SK-N-SH treated with all-trans-retinoic acid at 6 μM for 48 hours (cell line): ENCODE measurements around the gene CCDC40.

Experiments
- ATAC-seq: fragments of 200-7000 bp; cut with Tn5 transposase; 3 replicates; pipeline ENCODE4 v1.9.1; 2020; ENCODE audit warnings: mild to moderate bottlenecking, moderate library complexity
- ARNTL ChIP-seq: fragments of 450-650 bp; formaldehyde crosslinking; IDR thresholded peaks from 2 replicates; pipeline ENCODE4 v1.5.0; 2020; ENCODE audit warnings: low read depth, mild to moderate bottlenecking, moderate library complexity, borderline replicate concordance
- BACH2 ChIP-seq: fragments of 250-450 bp; sonication (Bioruptor Pico); IDR thresholded peaks from 2 replicates; pipeline ENCODE4 v1.9.0; 2021; ENCODE audit warnings: mild to moderate bottlenecking, borderline replicate concordance
- CSDC2 ChIP-seq: fragments of 250-450 bp; sonication (Bioruptor Pico); IDR thresholded peaks from 2 replicates; pipeline ENCODE4 v1.5.0; 2020; ENCODE audit warnings: mild to moderate bottlenecking, moderate library complexity
- CSRNP3 ChIP-seq: fragments of 250-450 bp; sonication (Bioruptor Pico); IDR thresholded peaks from 2 replicates; pipeline ENCODE4 v1.5.1; 2021; ENCODE audit warnings: mild to moderate bottlenecking, moderate library complexity
- GLIS3 ChIP-seq: fragments of 250-450 bp; sonication (Bioruptor Pico); IDR thresholded peaks from 2 replicates; pipeline ENCODE4 v1.5.0; 2020; ENCODE audit warnings: mild to moderate bottlenecking, moderate library complexity
- ISL1 ChIP-seq: fragments of 250-450 bp; sonication (Bioruptor Pico); IDR thresholded peaks from 2 replicates; pipeline ENCODE4 v2.1.2; 2022; ENCODE audit warnings: mild to moderate bottlenecking, moderate library complexity
- OSR1 ChIP-seq: fragments of 250-450 bp; sonication (Bioruptor Pico); IDR thresholded peaks from 2 replicates; pipeline ENCODE4 v1.8.0; 2022; ENCODE audit warnings: moderate library complexity, mild to moderate bottlenecking, inconsistent platforms
- PATZ1 ChIP-seq: fragments of 250-450 bp; sonication (Bioruptor Pico); IDR thresholded peaks from 2 replicates; pipeline ENCODE4 v1.8.0; 2020; ENCODE audit warnings: mild to moderate bottlenecking, moderate library complexity, borderline replicate concordance
- PPARA ChIP-seq: fragments of 250-450 bp; sonication (Bioruptor Pico); IDR thresholded peaks from 2 replicates; pipeline ENCODE4 v1.5.0; 2020; ENCODE audit warnings: mild to moderate bottlenecking, borderline replicate concordance
- TCF4 ChIP-seq: fragments of 250-450 bp; sonication (Bioruptor Pico); IDR thresholded peaks from 2 replicates; pipeline ENCODE4 v1.8.0; 2021; ENCODE audit warnings: mild to moderate bottlenecking, moderate library complexity, borderline replicate concordance
- TOX ChIP-seq: fragments of 250-450 bp; sonication (Bioruptor Pico); IDR thresholded peaks from 2 replicates; pipeline ENCODE4 v1.8.0; 2021; ENCODE audit warnings: mild to moderate bottlenecking, moderate library complexity, borderline replicate concordance
- TSHZ2 ChIP-seq: fragments of 250-450 bp; sonication (Bioruptor Pico); IDR thresholded peaks from 2 replicates; pipeline ENCODE4 v1.5.0; 2020; ENCODE audit warnings: mild to moderate bottlenecking, moderate library complexity
- ZC3H10 ChIP-seq: fragments of 250-450 bp; sonication (Bioruptor Pico); IDR thresholded peaks from 2 replicates; pipeline ENCODE4 v1.5.1; 2021; ENCODE audit warnings: mild to moderate bottlenecking, moderate library complexity
- ZFP3 ChIP-seq: fragments of 250-450 bp; sonication (Bioruptor Pico); IDR thresholded peaks from 2 replicates; pipeline ENCODE4 v1.5.0; 2020; ENCODE audit warnings: mild to moderate bottlenecking, moderate library complexity
- ZNF565 ChIP-seq: fragments of 450-650 bp; formaldehyde crosslinking; conservative IDR thresholded peaks from 2 replicates; pipeline ENCODE4 v1.5.0; 2020; ENCODE audit warnings: low read depth, mild to moderate bottlenecking, moderate library complexity
- ZNF8 ChIP-seq: fragments of 450-650 bp; formaldehyde crosslinking; IDR thresholded peaks from 2 replicates; pipeline ENCODE4 v1.5.0; 2020; ENCODE audit warnings: mild to moderate bottlenecking, moderate library complexity
- TF ChIP-seq, protein P1 (sequence below): fragments of 250-450 bp; sonication (Bioruptor Pico); IDR thresholded peaks from 2 replicates; pipeline ENCODE4 v1.5.1; 2020; ENCODE audit warnings: low read depth, mild to moderate bottlenecking, moderate library complexity
- TF ChIP-seq, protein P2 (sequence below): fragments of 250-450 bp; sonication (Bioruptor Pico); IDR thresholded peaks from 2 replicates; pipeline ENCODE4 v1.8.0; 2021; ENCODE audit warnings: low read depth, mild to moderate bottlenecking, moderate library complexity, borderline replicate concordance

The CCDC40 gene

DNA sequence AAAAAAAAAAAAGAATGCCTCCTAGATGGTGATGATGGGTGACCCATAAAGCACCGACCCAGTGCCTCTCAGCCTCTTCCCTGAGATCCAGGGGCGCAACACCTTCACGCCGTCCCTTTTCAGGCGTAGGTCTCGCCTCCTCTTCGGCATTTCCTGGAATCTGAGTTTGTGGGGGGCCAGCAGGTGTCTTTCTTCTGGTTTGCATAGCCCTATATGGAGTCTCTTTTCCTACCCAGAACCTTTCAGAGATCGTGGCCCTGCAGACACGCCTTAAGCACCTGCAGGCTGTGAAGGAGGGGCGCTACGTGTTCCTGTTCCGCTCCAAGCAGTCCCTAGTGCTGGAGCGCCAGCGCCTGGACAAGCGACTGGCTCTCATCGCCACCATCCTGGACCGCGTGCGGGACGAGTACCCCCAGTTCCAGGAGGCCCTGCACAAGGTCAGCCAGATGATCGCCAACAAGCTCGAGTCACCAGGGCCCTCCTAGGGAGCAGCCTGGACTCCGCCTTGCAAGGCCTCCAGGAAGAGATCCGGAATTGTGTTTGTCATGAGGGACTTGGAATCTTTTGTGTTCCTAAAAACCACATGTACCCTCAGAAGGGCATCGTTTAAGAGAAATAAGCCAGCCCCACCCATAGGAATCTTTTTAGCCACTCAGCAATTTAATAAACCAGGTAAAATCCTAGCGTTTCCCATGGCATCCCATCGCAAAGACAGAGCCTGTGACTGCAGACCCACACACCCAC lies 63.0 kb downstream of the CCDC40 start:
- no peak for ATAC-seq
- TF ChIP-seq TSHZ2 (CRISPR knock-in tag) (no peak), CSDC2 (no peak), GLIS3 (no peak), ZFP3 (CRISPR knock-in tag) (no peak), ZNF565 (CRISPR knock-in tag) (no peak), BACH2 (CRISPR knock-in tag) (no peak), ARNTL (no peak), CSRNP3 (no peak), TOX (no peak), ZNF8 (CRISPR knock-in tag) (no peak), ZC3H10 (CRISPR knock-in tag) (no peak)

- TF ChIP-seq TSHZ2 (CRISPR knock-in tag) (no peak), ZFP3 (CRISPR knock-in tag) (no peak), ZC3H10 (CRISPR knock-in tag) (no peak), BACH2 (CRISPR knock-in tag) (no peak), TCF4 (CRISPR knock-in tag) (no peak), ISL1 (CRISPR knock-in tag) (no peak)
- ATAC-seq: no peak
Observed at GRCh38 chr17:80100035-80100323, 63.5 kb downstream of the CCDC40 start.

DNA sequence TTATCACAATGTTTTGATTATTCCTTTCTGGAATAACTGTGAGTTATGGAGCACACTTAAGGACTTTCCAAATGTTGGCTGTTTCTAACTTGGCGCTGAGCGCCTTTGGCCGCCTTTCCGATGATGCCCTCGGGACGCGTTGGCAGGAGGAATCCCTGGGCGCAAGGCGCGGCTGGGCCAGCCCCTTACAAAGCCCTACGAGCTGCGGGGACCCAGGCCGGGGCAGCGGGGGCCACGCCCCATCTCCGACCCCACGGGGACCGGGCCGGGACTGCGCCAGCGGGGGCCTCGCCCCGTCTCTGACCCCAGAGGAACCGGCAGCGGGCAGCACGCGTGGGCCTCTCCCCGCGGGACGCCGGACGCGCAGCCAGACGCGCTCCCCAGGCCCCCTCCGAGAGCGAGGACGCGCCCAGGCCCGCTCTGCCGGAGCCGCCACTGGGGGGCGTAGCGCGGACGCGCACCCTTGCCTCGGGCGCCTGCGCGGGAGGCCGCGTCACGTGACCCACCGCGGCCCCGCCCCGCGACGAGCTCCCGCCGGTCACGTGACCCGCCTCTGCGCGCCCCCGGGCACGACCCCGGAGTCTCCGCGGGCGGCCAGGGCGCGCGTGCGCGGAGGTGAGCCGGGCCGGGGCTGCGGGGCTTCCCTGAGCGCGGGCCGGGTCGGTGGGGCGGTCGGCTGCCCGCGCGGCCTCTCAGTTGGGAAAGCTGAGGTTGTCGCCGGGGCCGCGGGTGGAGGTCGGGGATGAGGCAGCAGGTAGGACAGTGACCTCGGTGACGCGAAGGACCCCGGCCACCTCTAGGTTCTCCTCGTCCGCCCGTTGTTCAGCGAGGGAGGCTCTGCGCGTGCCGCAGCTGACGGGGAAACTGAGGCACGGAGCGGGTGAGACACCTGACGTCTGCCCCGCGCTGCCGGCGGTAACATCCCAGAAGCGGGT lies 64.8 kb downstream of the CCDC40 start, which contains the start of gene GAA:
Gene GAA (plus strand): TSS at position 571 of the 935 bp plus-strand sequence. CDS start 3,006 bp downstream, outside the sequence.
- ATAC-seq: peak; percentile 84
- TF ChIP-seq TCF4 (CRISPR knock-in tag): no peak
- TF ChIP-seq ISL1 (CRISPR knock-in tag): no peak
- no peak for TF ChIP-seq TOX
- peak; percentile 82 for TF ChIP-seq ZC3H10 (CRISPR knock-in tag)
- TF ChIP-seq PPARA: peak; percentile 81
- TF ChIP-seq PATZ1 (CRISPR knock-in tag): no peak; the same call in 1 of the 2 replicates
- no peak for TF ChIP-seq ARNTL
- TF ChIP-seq, protein P1, sequence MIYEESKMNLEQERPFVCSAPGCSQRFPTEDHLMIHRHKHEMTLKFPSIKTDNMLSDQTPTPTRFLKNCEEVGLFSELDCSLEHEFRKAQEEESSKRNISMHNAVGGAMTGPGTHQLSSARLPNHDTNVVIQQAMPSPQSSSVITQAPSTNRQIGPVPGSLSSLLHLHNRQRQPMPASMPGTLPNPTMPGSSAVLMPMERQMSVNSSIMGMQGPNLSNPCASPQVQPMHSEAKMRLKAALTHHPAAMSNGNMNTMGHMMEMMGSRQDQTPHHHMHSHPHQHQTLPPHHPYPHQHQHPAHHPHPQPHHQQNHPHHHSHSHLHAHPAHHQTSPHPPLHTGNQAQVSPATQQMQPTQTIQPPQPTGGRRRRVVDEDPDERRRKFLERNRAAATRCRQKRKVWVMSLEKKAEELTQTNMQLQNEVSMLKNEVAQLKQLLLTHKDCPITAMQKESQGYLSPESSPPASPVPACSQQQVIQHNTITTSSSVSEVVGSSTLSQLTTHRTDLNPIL (CRISPR knock-in tag): no peak
- 0 out of 2 replicates have a peak, but pooled peaks have one; percentile 44 for TF ChIP-seq GLIS3
- peak; percentile 78; the same call in 1 of the 2 replicates for TF ChIP-seq ZFP3 (CRISPR knock-in tag)
- no peak for TF ChIP-seq OSR1 (CRISPR knock-in tag)
- no peak for TF ChIP-seq ZNF565 (CRISPR knock-in tag)
- peak; percentile 81 for TF ChIP-seq BACH2 (CRISPR knock-in tag)
- TF ChIP-seq, protein P2, sequence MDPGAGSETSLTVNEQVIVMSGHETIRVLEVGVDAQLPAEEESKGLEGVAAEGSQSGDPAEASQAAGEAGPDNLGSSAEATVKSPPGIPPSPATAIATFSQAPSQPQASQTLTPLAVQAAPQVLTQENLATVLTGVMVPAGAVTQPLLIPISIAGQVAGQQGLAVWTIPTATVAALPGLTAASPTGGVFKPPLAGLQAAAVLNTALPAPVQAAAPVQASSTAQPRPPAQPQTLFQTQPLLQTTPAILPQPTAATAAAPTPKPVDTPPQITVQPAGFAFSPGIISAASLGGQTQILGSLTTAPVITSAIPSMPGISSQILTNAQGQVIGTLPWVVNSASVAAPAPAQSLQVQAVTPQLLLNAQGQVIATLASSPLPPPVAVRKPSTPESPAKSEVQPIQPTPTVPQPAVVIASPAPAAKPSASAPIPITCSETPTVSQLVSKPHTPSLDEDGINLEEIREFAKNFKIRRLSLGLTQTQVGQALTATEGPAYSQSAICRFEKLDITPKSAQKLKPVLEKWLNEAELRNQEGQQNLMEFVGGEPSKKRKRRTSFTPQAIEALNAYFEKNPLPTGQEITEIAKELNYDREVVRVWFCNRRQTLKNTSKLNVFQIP: no peak
- no peak for TF ChIP-seq CSRNP3
